Activated naive CD4-positive, alpha-beta T cell treated with anti-CD3 and anti-CD28 coated beads, Interleukin-2, amount 50 U/mL, for 24 hours (primary cell): Measurements from ENCODE around the gene BBIP1.
A peak's percentile ranks its signal among the peaks of the same experiment; 100 is the strongest.

Experiments
- H3K27ac Mint-ChIP-seq: one replicate; pipeline ENCODE4 v1.8.0; 2021; ENCODE audit warnings: mild to moderate bottlenecking, mixed read lengths
- H3K27me3 Mint-ChIP-seq: one replicate; pipeline ENCODE4 v1.8.0; 2021; ENCODE audit warnings: mixed read lengths
- H3K36me3 Mint-ChIP-seq: one replicate; pipeline ENCODE4 v1.8.0; 2021; ENCODE audit warnings: mixed read lengths
- H3K4me1 Mint-ChIP-seq: one replicate; pipeline ENCODE4 v1.8.0; 2021; ENCODE audit warnings: mixed read lengths
- H3K4me3 Mint-ChIP-seq: one replicate; pipeline ENCODE4 v1.8.0; 2021; ENCODE audit warnings: mild to moderate bottlenecking, mixed read lengths
- H3K9me3 Mint-ChIP-seq: one replicate; pipeline ENCODE4 v1.8.0; 2021; ENCODE audit warnings: mixed read lengths

BBIP1 gene

GRCh38 chr10:110851020-110851612 is 67.9 kb downstream of the BBIP1 start:
- Mint-ChIP-seq H3K4me3 (peak overlapping the region; percentile 49), H3K4me1 (peaks cover 85% of the 10 kb centered on the region), H3K36me3 (no peaks in the 10 kb centered on the region), H3K9me3 (no peaks in the 10 kb centered on the region), H3K27ac (peak overlapping the region; percentile 42), H3K27me3 (no peaks in the 10 kb centered on the region)

GRCh38 chr10:110850099-110850498 is 68.9 kb downstream of the BBIP1 start:
- Mint-ChIP-seq H3K9me3 (no peaks in the 10 kb centered on the region), H3K4me1 (peaks cover 84% of the 10 kb centered on the region), H3K27ac (peak overlapping the region; percentile 2), H3K36me3 (no peaks in the 10 kb centered on the region), H3K4me3 (no peak overlapping the region), H3K27me3 (no peaks in the 10 kb centered on the region)
